ENCODE data around the gene ADARB1. TPM values are rescaled to one million over a fixed set of nuclear protein-coding genes. Genes with fewer than 3 reads are reported as not detected.

ADARB1 gene
- total and polyA plus RNA-seq, 2 experiments from 2014 or later: 4.8 to 14.8 TPM

- Mint-ChIP-seq H3K4me1 (peaks cover 15% of the 10 kb centered on the region), H3K27ac (no peak overlapping the region)
Measured at GRCh38 chr21:45093035-45093532, 18.7 kb downstream of the ADARB1 start.

DNA sequence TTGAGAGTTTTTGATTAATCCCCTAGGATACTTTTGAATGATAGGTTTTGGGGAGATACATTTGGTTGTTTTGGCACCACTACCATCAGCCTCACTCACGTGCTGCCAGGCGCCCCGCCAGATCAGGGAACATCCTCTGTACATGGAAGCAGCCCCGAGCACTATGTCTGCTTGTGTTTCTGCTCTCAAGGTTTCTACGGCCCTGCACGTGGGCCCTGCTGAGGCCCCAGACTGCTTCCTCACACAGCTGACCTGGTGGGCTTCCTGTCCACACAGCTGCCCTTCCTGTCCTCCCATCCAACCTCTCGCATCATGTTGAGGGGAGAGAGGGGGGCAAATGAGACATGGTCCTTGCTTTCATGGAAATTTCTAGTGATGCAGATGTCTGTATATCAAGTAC lies 20.0 kb downstream of the ADARB1 start:
- Histone ChIP-seq H3K9me2 (ENCODE audit: insufficient read depth) (no peaks in the 10 kb centered on the region), H4K20me1 (replicated peaks; ENCODE audit: insufficient read depth) (peaks cover 13% of the 10 kb centered on the region), H3K27ac (ENCODE audit: low read depth) (no peak overlapping the region), H3K4me1 (ENCODE audit: insufficient read depth) (no peaks in the 10 kb centered on the region; the same call in 1 of the 2 replicates), H3K4me2 (no peak overlapping the region), H3K27me3 (ENCODE audit: insufficient read depth) (no peaks in the 10 kb centered on the region), H3K36me3 (ENCODE audit: insufficient read depth) (no peaks in the 10 kb centered on the region), H3F3A (replicated peaks; ENCODE audit: low read depth) (no peaks in the 10 kb centered on the region), H3K79me2 (replicated peaks; ENCODE audit: insufficient read depth) (peaks cover 27% of the 10 kb centered on the region; the same call in 1 of the 2 replicates), H3K4me3 (no peak overlapping the region), H2AFZ (no peak overlapping the region)
- DNase-seq (ENCODE audit: low spot score) (no peak), ATAC-seq (no peak)
- Mint-ChIP-seq H3K4me3 (no peak overlapping the region), H3K9me3 (no peaks in the 10 kb centered on the region), H3K36me3 (ENCODE audit: low read depth) (no peaks in the 10 kb centered on the region), H3K4me1 (peaks cover 15% of the 10 kb centered on the region), H3K27me3 (ENCODE audit: insufficient read depth, low read depth, poor library complexity) (peaks cover 16% of the 10 kb centered on the region), H3K27ac (no peak overlapping the region)
- TF ChIP-seq REST (IDR thresholded peaks at IDR 0.05; ENCODE audit: unreplicated experiment) (no peak), NANOG (IDR thresholded peaks at IDR 0.05; ENCODE audit: borderline replicate concordance) (no peak), JUNB (IDR thresholded peaks at IDR 0.05; ENCODE audit: unreplicated experiment) (no peak), POLR2AphosphoS5 (IDR thresholded peaks at IDR 0.05; ENCODE audit: low read depth) (no peak), ZNF331 (CRISPR knock-in tag; IDR thresholded peaks at IDR 0.05; ENCODE audit: low read depth) (no peak)

More at GRCh38 chr21:45093035-45093532, 18.7 kb downstream of the ADARB1 start:
- no peaks in the 10 kb centered on the region for H3K9me2 ChIP-seq (ENCODE audit: insufficient read depth)
- no peaks in the 10 kb centered on the region for H3K27me3 ChIP-seq (ENCODE audit: insufficient read depth)
- no peaks in the 10 kb centered on the region for H3K9me3 Mint-ChIP-seq
- no peak overlapping the region for H3K4me2 ChIP-seq
- no peaks in the 10 kb centered on the region for H3K36me3 ChIP-seq (ENCODE audit: insufficient read depth)
- no peaks in the 10 kb centered on the region for H3F3A ChIP-seq (replicated peaks; ENCODE audit: low read depth)
- H3K4me3 ChIP-seq: no peak overlapping the region
- no peaks in the 10 kb centered on the region; the same call in 1 of the 2 replicates for H3K4me1 ChIP-seq (ENCODE audit: insufficient read depth)
- ATAC-seq (peak; percentile 20; the same call in 2 of the 3 replicates), DNase-seq (ENCODE audit: low spot score) (no peak)
- H3K27me3 Mint-ChIP-seq (ENCODE audit: insufficient read depth, low read depth, poor library complexity): peaks cover 13% of the 10 kb centered on the region
- no peak overlapping the region for H2AFZ ChIP-seq
- no peak overlapping the region for H3K4me3 Mint-ChIP-seq
- H3K79me2 ChIP-seq (replicated peaks; ENCODE audit: insufficient read depth): peaks cover 21% of the 10 kb centered on the region; the same call in 1 of the 2 replicates
- H3K36me3 Mint-ChIP-seq (ENCODE audit: low read depth): no peaks in the 10 kb centered on the region
- H3K27ac ChIP-seq (ENCODE audit: low read depth): no peak overlapping the region
- TF ChIP-seq REST (IDR thresholded peaks at IDR 0.05; ENCODE audit: unreplicated experiment) (no peak), EZH2 (IDR thresholded peaks at IDR 0.05; ENCODE audit: low read depth, unreplicated experiment) (no peak), ETS1 (IDR thresholded peaks at IDR 0.05) (no peak)
- H4K20me1 ChIP-seq (replicated peaks; ENCODE audit: insufficient read depth): peaks cover 13% of the 10 kb centered on the region; the same call in 1 of the 2 replicates
